ENCODE results near the gene OR2Z1.
"Not testable (repeated sequence)": the region's sequence is repeated elsewhere in the genome, so short reads cannot be mapped to it uniquely, and the experiment has no call there.

Gene OR2Z1

DNA sequence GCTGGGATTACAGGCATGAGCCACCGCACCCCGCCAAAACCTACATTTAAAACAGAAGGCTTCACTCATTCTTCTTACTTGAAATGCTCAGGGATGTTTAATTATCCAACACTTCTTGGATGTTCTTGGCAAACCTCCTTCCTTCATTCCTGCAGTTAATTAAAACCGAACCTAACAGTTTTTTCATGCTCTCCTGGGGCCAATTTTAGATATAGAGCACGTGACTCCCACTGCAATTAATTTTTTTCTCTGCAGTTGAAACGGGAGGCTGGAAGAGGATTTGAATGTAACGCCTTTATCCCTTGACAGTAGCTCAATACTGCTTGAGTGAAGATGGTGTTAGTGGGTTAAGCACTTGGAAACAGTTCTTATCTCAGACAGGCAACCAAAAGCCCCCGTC lies 18.2 kb upstream of the OR2Z1 start:
- no peak for DNase-seq

DNA sequence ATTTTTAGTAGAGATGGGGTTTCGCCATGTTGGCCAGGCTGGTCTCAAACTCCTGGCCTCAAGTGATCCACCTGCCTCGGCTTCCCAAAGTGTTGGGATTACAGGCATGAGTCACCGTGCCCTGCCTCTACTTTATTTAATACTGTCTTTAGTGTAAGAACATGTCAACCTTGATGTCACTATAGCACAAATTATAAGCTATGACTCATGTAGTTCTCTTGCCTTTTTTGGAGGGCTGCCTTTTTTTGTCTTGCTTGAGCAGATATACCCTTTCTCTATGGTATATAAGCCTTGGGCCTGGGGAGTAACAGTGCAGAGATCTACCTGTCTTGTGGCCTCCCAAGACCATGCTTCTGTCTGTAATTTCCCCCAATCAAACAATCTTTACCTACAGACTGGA lies 16.1 kb upstream of the OR2Z1 start:
- DNase-seq = not testable (repeated sequence)

DNA sequence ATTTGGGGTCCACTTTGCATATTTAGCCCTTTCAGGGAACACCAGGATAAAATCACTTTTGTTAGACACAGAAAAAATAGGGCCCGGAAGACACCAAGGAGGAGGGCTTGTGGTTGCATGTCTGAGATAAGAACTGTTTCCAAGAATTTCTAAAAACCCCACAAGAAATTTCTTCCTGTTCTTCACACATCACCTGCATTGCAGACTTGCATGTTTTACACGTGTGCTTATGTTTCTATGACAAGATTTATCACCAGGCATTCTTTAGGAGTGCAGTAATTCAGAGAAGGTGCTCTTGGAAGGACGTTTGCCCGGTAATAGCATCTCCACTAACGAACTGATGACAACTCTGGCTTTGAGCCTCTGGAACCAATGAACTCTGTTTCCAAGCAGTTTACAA lies 15.7 kb upstream of the OR2Z1 start:
- DNase-seq = no peak

DNA sequence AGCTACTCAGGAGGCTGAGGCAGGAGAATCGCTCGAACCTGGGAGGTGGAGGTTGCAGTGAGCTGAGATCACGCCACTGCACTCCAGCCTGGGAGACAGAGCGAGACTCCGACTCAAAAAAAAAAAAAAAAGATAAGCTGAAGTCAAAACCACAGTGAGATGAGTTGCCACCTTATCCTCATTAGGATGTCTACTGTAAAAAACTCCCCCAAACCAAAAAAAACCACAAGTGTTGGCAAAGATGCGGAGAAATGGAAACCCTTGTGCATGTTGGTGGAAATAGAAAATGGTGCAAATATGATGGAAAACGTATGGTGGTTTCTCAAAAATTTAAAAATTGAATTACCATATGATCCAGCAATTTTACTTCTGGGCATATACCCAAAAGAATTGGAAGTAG lies 11.1 kb upstream of the OR2Z1 start:
- not testable (repeated sequence) for DNase-seq

DNA sequence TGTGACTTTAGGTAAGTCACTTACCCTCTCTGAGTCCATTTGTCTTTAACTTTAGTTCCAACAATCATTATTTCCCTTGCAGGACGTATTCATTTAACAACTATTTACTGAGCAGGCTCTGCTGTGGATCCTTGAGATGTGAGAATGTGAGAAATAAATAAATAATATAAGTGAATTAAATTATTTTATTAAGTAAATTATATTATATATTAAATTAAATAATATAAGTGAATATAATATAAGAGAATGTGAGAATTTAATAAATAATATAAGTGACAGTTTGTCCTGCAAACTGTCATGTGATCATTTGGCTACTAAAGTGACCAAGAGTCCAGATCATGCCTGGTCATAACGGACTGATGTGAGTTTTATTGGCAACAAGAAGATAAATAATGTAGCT lies 598 bp downstream of the OR2Z1 start:
- no peak for DNase-seq

DNA sequence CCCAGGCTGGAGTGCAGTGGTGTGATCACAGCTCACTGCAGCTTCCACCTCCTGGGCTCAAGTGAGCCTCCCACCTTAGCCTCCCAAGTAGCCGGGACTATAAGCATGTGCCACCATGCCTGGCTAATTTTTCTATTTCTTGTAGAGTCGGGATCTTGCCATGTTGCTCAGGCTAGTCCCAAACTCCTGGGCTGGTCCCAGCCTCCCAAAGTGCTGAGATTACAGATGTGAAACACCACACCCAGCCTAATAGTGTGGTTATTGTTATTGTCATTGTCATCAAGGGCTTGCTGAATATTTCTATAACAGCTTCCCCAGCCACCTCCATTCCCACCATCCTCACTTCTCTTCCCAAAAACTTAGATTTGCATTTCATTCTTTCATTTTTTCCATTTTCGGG lies 2.8 kb downstream of the OR2Z1 start:
- no peak for DNase-seq

DNA sequence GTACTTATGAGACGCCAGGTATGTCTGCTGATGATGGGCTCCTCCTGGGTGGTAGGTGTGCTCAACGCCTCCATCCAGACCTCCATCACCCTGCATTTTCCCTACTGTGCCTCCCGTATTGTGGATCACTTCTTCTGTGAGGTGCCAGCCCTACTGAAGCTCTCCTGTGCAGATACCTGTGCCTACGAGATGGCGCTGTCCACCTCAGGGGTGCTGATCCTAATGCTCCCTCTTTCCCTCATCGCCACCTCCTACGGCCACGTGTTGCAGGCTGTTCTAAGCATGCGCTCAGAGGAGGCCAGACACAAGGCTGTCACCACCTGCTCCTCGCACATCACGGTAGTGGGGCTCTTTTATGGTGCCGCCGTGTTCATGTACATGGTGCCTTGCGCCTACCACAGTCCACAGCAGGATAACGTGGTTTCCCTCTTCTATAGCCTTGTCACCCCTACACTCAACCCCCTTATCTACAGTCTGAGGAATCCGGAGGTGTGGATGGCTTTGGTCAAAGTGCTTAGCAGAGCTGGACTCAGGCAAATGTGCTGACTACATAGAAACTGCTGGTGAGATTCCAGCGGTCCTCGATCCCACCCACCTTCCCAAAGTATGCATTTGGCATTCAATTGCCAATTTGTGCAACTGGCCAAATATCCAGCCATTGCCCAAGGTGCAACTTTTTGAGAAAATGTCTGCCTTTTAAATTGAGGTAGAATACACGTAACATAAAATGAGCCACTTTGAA lies 10.2 kb downstream of the OR2Z1 start:
- no peak for DNase-seq

DNA sequence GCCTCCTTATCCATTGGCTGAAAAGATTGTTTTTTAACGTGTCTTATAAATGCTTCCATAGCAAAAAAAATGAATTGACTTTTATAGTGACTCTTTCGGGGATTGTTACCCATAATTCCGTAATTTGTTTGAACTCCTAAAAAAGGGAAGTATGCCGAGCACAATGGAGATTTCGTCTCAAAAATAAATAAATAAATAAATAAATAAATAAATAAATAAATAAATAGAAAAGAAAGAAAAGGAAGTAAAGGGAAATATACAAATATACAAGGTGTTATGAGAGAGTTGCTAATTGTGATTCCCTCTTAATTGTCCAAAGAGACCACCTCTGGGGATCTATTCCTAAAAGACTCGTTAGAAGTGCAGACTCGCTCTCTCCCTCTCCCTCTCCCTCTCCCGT lies 16.9 kb downstream of the OR2Z1 start:
- no peak for DNase-seq

DNA sequence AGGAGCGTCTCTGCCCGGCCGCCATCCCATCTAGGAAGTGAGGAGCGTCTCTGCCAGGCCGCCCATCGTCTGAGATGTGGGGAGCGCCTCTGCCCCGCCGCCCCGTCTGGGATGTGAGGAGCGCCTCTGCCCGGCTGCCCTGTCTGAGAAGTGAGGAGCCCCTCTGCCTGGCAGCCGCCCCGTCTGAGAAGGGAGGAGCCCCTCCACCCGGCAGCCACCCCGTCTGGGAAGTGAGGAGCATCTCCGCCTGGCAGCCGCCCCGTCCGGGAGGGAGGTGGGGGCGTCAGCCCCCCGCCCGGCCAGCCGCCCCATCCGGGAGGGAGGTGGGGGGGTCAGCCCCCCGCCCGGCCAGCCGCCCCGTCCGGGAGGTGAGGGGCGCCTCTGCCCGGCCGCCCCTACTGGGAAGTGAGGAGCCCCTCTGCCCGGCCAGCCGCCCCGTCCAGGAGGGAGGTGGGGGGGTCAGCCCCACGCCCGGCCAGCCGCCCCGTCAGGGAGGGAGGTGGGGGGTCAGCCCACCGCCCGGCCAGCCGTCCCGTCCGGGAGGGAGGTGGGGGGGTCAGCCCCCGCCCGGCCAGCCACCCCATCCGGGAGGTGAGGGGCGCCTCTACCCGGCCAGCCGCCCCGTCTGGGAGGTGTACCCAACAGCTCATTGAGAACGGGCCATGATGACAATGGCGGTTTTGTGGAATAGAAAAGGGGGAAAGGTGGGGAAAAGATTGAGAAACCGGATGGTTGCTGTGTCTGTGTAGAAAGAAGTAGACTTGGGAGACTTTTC lies 18.0 kb downstream of the OR2Z1 start:
- not testable (repeated sequence) for DNase-seq

DNA sequence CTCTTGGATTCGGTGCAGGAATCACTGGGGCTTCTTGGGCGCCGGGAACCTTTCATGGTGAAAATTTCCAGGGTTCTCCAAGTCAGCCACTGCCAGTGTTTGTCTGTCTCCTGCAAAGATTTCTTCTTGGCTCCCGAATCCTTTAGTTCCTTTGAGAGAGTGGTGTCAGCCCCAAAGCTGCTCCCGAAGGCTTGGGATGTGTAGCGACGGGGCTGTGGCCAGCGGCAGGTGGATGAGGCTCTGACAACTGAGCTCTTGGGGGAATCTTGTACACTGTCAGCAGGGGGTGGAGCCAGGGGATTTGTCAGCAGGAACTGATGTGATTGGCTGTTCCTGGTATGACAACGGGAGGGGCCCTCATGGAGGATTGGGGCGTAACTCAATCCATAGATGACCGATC lies 45.8 kb downstream of the OR2Z1 start:
- DNase-seq = not testable (repeated sequence)

DNA sequence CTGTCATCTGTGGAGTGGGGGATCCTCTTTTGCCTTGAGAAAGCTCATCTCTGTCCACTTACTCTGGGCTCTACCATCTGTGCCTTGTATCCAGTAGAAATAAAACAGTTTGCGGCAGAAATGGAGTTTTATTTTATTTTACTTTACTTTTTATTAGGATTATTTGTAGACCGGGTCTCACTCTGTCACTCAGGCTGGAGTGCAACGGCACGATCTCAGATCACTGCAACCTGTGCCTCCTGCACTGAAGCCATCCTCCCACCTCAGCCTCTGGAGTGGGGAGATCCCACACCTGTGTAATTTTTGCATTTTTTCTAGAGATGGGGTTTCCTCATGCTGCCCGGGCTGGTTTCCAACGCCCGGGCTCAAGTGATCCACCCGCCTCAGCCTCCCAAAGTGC lies 47.8 kb downstream of the OR2Z1 start:
- DNase-seq = not testable (repeated sequence)

DNA sequence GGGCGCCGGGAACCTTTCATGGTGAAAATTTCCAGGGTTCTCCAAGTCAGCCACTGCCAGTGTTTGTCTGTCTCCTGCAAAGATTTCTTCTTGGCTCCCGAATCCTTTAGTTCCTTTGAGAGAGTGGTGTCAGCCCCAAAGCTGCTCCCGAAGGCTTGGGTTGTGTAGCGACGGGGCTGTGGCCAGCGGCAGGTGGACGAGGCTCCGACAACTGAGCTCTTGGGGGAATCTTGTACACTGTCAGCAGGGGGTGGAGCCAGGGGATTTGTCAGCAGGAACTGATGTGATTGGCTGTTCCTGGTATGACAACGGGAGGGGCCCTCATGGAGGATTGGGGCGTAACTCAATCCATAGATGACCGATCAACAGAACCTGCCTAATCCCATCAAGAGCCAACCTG lies 52.2 kb downstream of the OR2Z1 start:
- DNase-seq = not testable (repeated sequence)

Data from hippocampal formation (tissue), 2 donors.